Left hindlimb (tissue), 1 donor: ENCODE data around the gene POFUT1.
A peak's percentile ranks its signal among the peaks of the same experiment; 100 is the strongest.
"Not testable (repeated sequence)": the region's sequence is repeated elsewhere in the genome, so short reads cannot be mapped to it uniquely, and the experiment has no call there.

ENCODE experiments used
- DNase-seq: peaks from one replicate; pipeline ENCODE4 v3.0.0-alpha.2; 2018

Gene POFUT1

GRCh38 chr20:32236819-32237218 lies 29.1 kb downstream of the POFUT1 start:
- no peak for DNase-seq

GRCh38 chr20:32237419-32237818 lies 29.7 kb downstream of the POFUT1 start:
- no peak for DNase-seq

- DNase-seq: no peak
Observed at GRCh38 chr20:32238483-32239425, 31.1 kb downstream of the POFUT1 start.

- DNase-seq: no peak
Observed at GRCh38 chr20:32240205-32240604, 32.5 kb downstream of the POFUT1 start.

- no peak for DNase-seq
Observed at GRCh38 chr20:32241807-32242206, 34.1 kb downstream of the POFUT1 start.

- DNase-seq: no peak
Observed at GRCh38 chr20:32244150-32244823, 36.6 kb downstream of the POFUT1 start.

- no peak for DNase-seq
Observed at GRCh38 chr20:32244959-32245358, 37.3 kb downstream of the POFUT1 start.

- DNase-seq: not testable (repeated sequence)
Observed at GRCh38 chr20:32246208-32246607, 38.5 kb downstream of the POFUT1 start.

- no peak for DNase-seq
Observed at GRCh38 chr20:32248043-32248442, 40.4 kb downstream of the POFUT1 start.

- DNase-seq: no peak
Observed at GRCh38 chr20:32249030-32249738, 41.5 kb downstream of the POFUT1 start.

- DNase-seq: no peak
Observed at GRCh38 chr20:32251470-32251869, 43.8 kb downstream of the POFUT1 start.

- DNase-seq: no peak
Observed at GRCh38 chr20:32252189-32252588, 44.5 kb downstream of the POFUT1 start.

- not testable (repeated sequence) for DNase-seq
Observed at GRCh38 chr20:32260973-32261372, 53.3 kb downstream of the POFUT1 start.

GRCh38 chr20:32261644-32262043 lies 54.0 kb downstream of the POFUT1 start:
- no peak for DNase-seq

- DNase-seq: no peak
Observed at GRCh38 chr20:32263398-32263954, 55.8 kb downstream of the POFUT1 start.

- no peak for DNase-seq
Observed at GRCh38 chr20:32271620-32272019, 63.9 kb downstream of the POFUT1 start.

GRCh38 chr20:32274359-32274758 lies 66.7 kb downstream of the POFUT1 start:
- DNase-seq: no peak

GRCh38 chr20:32275163-32275562 lies 67.5 kb downstream of the POFUT1 start:
- DNase-seq: not testable (repeated sequence)

GRCh38 chr20:32277361-32278198 lies 69.9 kb downstream of the POFUT1 start, which contains the start of gene KIF3B:
KIF3B (plus strand) TSS chr20:32277651; CDS start chr20:32309778, 32,127 bp downstream.
- DNase-seq: peak; percentile 91

GRCh38 chr20:32278199-32278643 lies 70.5 kb downstream of the POFUT1 start:
- no peak for DNase-seq

GRCh38 chr20:32281711-32282110 lies 74.0 kb downstream of the POFUT1 start:
- no peak for DNase-seq

GRCh38 chr20:32282461-32282860 lies 74.8 kb downstream of the POFUT1 start:
- DNase-seq: no peak
